Activated CD4-positive, alpha-beta memory T cell treated with anti-CD3 and anti-CD28 coated beads for 36 hours (primary cell): ENCODE results near the gene PPP6R2. TPM values are rescaled to one million over a fixed set of nuclear protein-coding genes. Genes with fewer than 3 reads are reported as not detected.

Experiments
- CTCF ChIA-PET: fragments of 350-600 bp; sonication (Branson Sonifier 250); formaldehyde crosslinking; loops from one replicate; lab custom pipeline; 2021; ENCODE audit warnings: antibody characterized with exemption, inconsistent platforms; lab: Charles Lee
- POLR2A ChIA-PET: fragments of 350-600 bp; sonication (Branson Sonifier 250); formaldehyde crosslinking; loops from one replicate; lab custom pipeline; 2021; ENCODE audit warnings: antibody characterized with exemption; lab: Charles Lee
- DNase-seq: peaks from one replicate; pipeline ENCODE4 v3.0.0-alpha.2; 2020
- H3K27ac Mint-ChIP-seq: one replicate; pipeline ENCODE4 v1.8.0; 2021; ENCODE audit warnings: mixed read lengths
- H3K27me3 Mint-ChIP-seq: one replicate; pipeline ENCODE4 v1.8.0; 2021; ENCODE audit warnings: mixed read lengths
- H3K36me3 Mint-ChIP-seq: one replicate; pipeline ENCODE4 v1.8.0; 2021; ENCODE audit warnings: mixed read lengths
- H3K4me1 Mint-ChIP-seq: one replicate; pipeline ENCODE4 v1.8.0; 2021; ENCODE audit warnings: low read depth, mixed read lengths
- H3K4me3 Mint-ChIP-seq: one replicate; pipeline ENCODE4 v1.8.0; 2021; ENCODE audit warnings: mild to moderate bottlenecking, mixed read lengths
- H3K9me3 Mint-ChIP-seq: one replicate; pipeline ENCODE4 v1.8.0; 2021; ENCODE audit warnings: mixed read lengths
- intact Hi-C: fragments of 100-400 bp; cut with micrococcal nuclease; formaldehyde crosslinking; loops from one replicate; pipeline ENCODE4 v1.15.1; 2023
- total RNA-seq, 2 experiments: library from RNA; stranded (reverse); gene quantifications; one replicate each; pipeline ENCODE4 v1.2.3, GENCODE V29; 2021

PPP6R2 gene
- total RNA-seq = 10 to 100 TPM; 41.2 to 41.7 TPM

DNA sequence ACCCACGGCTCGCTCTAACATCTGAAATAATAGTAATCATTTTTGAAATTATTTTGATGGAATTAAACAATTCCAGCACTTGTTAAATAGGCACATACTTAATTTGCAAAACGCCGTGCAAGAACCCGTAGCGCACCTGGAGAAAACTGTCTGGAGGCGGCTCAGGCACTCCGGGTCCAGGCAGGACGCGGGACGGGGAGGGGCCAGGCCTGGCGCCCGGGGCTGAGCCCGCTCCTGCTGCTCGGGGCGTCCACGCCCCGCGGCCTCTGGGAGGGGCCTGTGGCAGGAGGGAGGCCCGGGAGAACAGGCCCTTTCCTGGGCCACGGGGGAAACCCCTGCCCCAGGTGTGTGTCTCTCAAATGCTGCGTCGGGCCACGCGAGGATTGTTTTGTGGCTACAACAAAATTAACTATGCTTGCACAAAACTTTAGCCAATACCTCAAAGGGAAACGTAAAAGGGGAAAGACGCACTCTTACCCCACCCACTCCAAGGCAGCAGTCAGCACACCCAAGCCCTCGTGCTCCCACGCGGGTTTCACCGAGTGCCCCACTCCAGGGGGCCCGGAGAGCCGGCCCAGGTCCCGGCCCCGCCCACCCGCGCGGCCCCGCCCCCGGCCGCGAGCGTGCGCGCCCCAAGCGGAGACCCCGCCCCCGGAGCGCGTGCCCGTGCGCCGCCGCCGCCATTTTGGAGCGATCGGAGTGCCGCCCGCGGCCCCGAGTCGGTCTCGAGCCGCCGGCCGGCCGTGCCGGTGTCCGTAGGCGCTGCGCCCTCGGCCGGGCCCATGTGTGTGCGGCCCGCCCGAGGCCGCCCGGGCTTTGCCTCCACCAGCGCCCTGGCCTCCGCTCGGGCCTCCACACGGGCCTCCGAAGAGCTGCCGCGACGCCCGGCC, at the start of gene PPP6R2:
TSS of gene PPP6R2 (plus strand) at position 677 of the 890 bp plus-strand sequence. CDS start 50,582 bp downstream, outside the sequence.
- H3K4me1 Mint-ChIP-seq = peaks cover 10% of the 10 kb centered on the region
- CTCF ChIA-PET = interaction anchor here (0.6 to 2.7 kb wide), 18 partner anchors 10 to 354 kb away, joined by 3 to 34 read pairs (median 5); partner anchors contain the start of genes DENND6B, HDAC10, MAPK12 and TUBGCP6
- DNase-seq = peak; percentile 91
- no peaks in the 10 kb centered on the region for H3K27me3 Mint-ChIP-seq
- peak within 1 kb of the TSS; percentile 83 for H3K27ac Mint-ChIP-seq
- intact Hi-C loops = loop anchor here (1.0 to 5.0 kb wide), 6 partner anchors 14 to 278 kb away; partner anchors contain the start of genes MAPK11 and TUBGCP6
- POLR2A ChIA-PET = interaction anchor here (1.2 to 1.4 kb wide), 2 partner anchors 92 to 99 kb away, joined by 3 to 5 read pairs; partner anchors contain the start of genes HDAC10 and TUBGCP6
- peak within 1 kb of the TSS; percentile 72 for H3K4me3 Mint-ChIP-seq
- no peaks in the 10 kb centered on the region for H3K9me3 Mint-ChIP-seq
- H3K36me3 Mint-ChIP-seq = no peaks in the 10 kb centered on the region

DNA sequence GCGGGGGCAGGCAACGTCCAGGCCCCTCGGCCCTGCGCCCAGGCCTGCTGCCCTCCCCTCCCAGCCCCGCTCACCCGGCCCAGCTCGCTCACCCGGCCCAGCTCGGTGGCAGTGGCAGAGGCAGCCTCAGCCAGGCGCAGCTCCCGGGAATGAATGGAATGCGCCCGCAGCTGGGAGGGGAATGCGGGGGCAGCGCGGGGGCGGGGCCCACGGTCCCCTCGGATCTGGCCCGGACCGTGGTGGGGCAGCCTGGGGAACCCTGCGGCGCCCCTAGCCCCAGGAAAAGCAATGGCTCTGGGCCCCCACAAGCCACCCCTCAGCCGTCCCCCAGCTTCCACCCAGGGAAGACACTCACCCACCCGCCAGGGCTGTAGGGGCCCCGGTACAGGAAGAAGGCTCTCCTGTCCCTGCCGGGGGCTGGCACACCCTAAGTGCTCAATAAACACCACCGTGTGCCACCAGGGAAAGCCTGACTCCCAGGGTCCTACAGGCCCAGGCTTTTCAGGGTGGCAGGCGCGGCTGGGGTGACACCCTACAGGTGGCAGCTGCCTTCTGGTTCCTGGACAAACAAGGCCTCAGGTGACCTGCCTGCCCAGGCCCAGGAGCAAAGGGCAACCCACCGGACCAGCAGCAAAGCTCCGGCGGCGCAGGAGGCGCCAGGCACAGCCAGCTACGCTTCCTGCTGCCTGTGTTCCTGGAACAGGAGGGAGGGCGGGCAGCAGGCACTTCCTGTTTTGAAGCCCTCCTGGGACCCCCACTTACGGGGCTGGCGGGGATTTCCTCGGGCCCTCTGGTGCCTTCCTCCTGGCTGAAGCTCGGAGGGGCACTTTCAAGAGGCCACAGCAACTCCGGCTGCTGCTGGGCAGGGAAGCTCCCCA, 49.4 kb upstream of the PPP6R2 start:
- CTCF ChIA-PET = interaction anchor here (0.9 to 1.0 kb wide), 2 partner anchors 17 to 55 kb away, joined by 3 to 5 read pairs; no protein-coding TSS in a partner anchor
- Mint-ChIP-seq H3K9me3 (no peaks in the 10 kb centered on the region), H3K36me3 (no peaks in the 10 kb centered on the region), H3K27ac (no peak overlapping the region), H3K4me1 (peaks cover 3% of the 10 kb centered on the region), H3K27me3 (peaks cover 19% of the 10 kb centered on the region), H3K4me3 (no peak overlapping the region)
- intact Hi-C loops = no loop called here
- POLR2A ChIA-PET = no interaction called here
- no peak for DNase-seq

DNA sequence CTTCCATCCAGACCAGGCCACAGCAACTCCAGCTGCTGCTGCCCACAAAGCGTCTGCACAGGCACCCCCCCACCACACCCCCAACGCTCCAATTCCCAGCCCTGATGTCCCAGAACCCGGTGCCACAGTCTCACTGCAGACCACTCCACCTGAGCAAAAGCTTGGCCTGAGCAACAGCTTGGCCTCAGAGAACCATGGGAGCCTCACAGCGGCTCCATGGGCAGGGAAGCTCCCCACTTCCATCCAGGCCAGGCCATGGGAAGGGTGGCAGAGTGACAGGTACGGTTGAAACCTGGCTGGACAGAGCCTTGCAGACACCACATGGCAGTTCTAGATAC, 48.8 kb upstream of the PPP6R2 start:
- POLR2A ChIA-PET = no interaction called here
- intact Hi-C loops = no loop called here
- no peak for DNase-seq
- no peaks in the 10 kb centered on the region for H3K9me3 Mint-ChIP-seq
- CTCF ChIA-PET = interaction anchor here (0.9 to 1.0 kb wide), 2 partner anchors 17 to 55 kb away, joined by 3 to 5 read pairs; no protein-coding TSS in a partner anchor
- H3K27ac Mint-ChIP-seq = no peak overlapping the region
- H3K4me3 Mint-ChIP-seq = no peak overlapping the region
- no peaks in the 10 kb centered on the region for H3K36me3 Mint-ChIP-seq
- H3K27me3 Mint-ChIP-seq = peaks cover 19% of the 10 kb centered on the region
- H3K4me1 Mint-ChIP-seq = peaks cover 3% of the 10 kb centered on the region

DNA sequence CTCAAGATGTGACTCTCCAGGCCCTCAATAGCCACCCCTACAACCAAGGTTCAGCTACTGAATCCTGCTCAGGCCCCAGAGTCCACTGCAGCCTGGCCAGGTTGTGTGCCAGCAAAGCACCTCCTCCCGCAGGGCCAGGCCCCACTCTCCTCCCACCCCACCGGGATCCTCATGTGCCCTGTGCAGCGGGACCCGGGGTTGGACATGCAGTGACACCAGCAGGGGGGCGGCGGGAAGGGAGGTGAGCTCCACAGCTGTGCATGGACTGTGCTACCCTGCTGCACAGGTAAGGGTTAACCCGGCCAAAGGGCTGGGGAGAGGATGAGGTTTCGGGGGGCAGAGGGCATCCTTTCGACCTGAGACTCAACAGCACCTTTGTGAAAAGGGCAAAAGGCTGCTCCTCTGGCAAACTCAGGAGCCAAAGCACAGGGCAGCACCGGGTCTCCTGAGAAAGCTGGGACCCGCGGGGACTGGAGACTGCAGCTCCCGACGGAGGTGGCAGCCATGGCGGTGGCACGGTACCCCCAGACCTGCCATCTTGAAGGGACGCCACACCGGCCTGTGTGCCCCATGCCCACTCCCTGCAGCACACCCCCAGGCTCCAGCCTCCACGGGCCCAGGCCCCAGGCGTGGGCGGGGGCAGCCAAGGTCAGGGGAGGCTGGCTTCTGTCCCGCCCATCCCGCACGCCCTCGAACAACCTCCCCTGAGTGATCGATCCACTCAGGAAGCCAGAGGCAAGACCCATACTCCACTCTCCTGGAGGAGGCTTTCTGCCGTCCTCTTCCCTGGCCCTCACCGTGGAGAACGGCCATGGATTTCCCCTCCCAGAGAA, 46.3 kb upstream of the PPP6R2 start:
- Mint-ChIP-seq H3K27ac (no peak overlapping the region), H3K27me3 (peaks cover 10% of the 10 kb centered on the region), H3K36me3 (no peaks in the 10 kb centered on the region), H3K4me3 (no peak overlapping the region), H3K9me3 (no peaks in the 10 kb centered on the region), H3K4me1 (peaks cover 3% of the 10 kb centered on the region)
- ChIA-PET CTCF (interaction anchor here (0.8 kb wide), 1 partner anchor 31 kb away, joined by 3 read pairs; no protein-coding TSS in a partner anchor), POLR2A (no interaction called here)
- no peak for DNase-seq
- intact Hi-C loops = no loop called here

DNA sequence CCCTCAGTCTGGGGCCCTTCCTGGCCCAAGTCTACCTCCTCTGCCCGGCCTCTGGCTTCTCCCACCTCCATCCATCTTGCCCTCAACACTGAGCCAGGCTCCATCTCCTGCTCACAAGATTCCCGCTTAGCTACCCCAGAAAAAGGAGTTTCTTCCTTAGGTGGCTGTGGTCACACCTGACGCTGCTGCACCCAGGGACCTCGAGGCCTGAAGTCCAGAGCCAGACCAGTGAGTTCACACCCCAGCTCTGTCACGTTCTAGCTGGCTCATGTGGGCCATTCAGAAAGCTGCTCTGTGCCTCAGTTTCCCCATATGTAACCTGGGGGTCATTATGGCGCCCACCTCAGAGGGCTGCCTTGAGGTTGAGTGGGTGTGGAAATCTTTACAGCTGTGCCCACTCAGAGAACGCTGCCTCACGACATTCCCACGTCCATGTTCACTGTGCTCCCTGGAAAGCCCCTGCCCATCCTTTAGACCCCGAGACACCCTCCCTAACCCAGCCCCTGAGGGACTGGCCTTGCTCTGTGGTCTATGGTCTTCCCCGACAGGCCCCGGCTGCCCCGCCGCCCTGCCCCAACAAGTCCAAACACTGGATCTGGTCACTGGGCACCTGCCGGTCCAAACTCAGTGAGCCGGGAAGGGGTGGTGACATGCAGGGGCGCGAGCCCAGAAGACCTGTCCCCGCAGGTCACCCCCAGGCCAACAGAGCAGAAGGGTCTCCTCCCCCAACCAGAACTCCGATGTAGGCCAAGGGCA, 45.4 kb upstream of the PPP6R2 start:
- Mint-ChIP-seq H3K27me3 (peaks cover 7% of the 10 kb centered on the region), H3K9me3 (no peaks in the 10 kb centered on the region), H3K4me3 (no peak overlapping the region), H3K4me1 (peaks cover 1% of the 10 kb centered on the region), H3K36me3 (no peaks in the 10 kb centered on the region), H3K27ac (no peak overlapping the region)
- ChIA-PET POLR2A (no interaction called here), CTCF (no interaction called here)
- DNase-seq = no peak
- intact Hi-C loops = no loop called here

GRCh38 chr22:50298266-50298637, 44.9 kb upstream of the PPP6R2 start:
- POLR2A ChIA-PET = no interaction called here
- intact Hi-C loops = no loop called here
- Mint-ChIP-seq H3K36me3 (no peaks in the 10 kb centered on the region), H3K9me3 (no peaks in the 10 kb centered on the region), H3K4me3 (no peak overlapping the region), H3K27me3 (peaks cover 5% of the 10 kb centered on the region), H3K27ac (no peak overlapping the region), H3K4me1 (no peaks in the 10 kb centered on the region)
- CTCF ChIA-PET = no interaction called here
- no peak for DNase-seq

- Mint-ChIP-seq H3K4me3 (no peak overlapping the region), H3K27ac (no peak overlapping the region), H3K36me3 (no peaks in the 10 kb centered on the region), H3K4me1 (no peaks in the 10 kb centered on the region), H3K9me3 (no peaks in the 10 kb centered on the region), H3K27me3 (peaks cover 5% of the 10 kb centered on the region)
- CTCF ChIA-PET = interaction anchor here (1.6 kb wide), 1 partner anchor 23 kb away, joined by 8 read pairs; no protein-coding TSS in a partner anchor
- intact Hi-C loops = no loop called here
- POLR2A ChIA-PET = no interaction called here
- no peak for DNase-seq
Measured at GRCh38 chr22:50298937-50299784, 44.0 kb upstream of the PPP6R2 start.

DNA sequence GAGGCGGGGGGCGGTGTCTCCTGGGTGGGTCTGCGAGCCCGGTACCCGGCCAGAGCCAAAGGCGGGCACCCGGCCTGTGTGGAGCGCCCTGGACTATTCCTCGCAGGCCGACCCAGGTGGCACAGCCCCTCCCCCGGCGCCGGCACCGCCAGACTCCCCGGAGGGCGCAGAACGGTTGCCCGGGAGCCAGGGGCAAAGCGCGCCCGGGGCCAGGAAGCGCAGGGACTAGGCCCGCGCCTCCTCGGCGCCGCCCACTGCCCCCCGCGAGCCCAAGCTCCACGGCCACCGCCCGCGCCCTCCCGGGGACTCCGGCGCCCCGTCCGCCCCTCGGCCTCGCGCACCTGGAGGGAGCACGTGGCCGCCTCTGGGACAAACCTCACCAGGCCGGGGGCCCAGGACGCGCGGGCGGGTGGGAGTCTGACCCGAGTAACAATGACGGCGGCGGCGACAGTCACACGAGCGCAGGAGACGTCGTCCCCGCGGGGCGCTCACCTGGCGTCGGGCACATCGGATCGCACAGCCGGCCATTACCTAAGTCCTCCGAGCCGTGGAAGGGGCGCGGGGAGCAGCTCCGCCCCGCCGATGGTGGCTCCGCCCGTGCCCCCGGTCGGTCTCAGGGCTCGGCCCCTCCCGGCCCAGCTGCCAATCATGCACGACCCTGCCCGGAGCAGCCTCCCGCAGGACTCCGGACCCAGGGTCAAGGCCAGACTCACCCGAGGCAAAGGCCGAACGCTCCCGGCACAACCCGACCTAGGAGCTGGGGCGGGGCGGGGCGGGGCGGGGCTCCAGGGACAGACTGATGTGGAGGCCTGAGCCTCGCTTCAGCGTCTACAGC, 43.1 kb upstream of the PPP6R2 start:
- Mint-ChIP-seq H3K27me3 (peaks cover 7% of the 10 kb centered on the region), H3K27ac (no peak overlapping the region), H3K9me3 (no peaks in the 10 kb centered on the region), H3K4me1 (no peaks in the 10 kb centered on the region), H3K4me3 (no peak overlapping the region), H3K36me3 (no peaks in the 10 kb centered on the region)
- intact Hi-C loops = no loop called here
- CTCF ChIA-PET = interaction anchor here (1.6 kb wide), 1 partner anchor 23 kb away, joined by 8 read pairs; no protein-coding TSS in a partner anchor
- DNase-seq = no peak
- POLR2A ChIA-PET = no interaction called here

GRCh38 chr22:50300620-50301257, 42.4 kb upstream of the PPP6R2 start:
- H3K9me3 Mint-ChIP-seq = no peaks in the 10 kb centered on the region
- peaks cover 9% of the 10 kb centered on the region for H3K27me3 Mint-ChIP-seq
- intact Hi-C loops = no loop called here
- no peaks in the 10 kb centered on the region for H3K4me1 Mint-ChIP-seq
- H3K36me3 Mint-ChIP-seq = no peaks in the 10 kb centered on the region
- H3K4me3 Mint-ChIP-seq = no peak overlapping the region
- ChIA-PET CTCF (interaction anchor here (1.6 kb wide), 1 partner anchor 24 kb away, joined by 8 read pairs; no protein-coding TSS in a partner anchor), POLR2A (no interaction called here)
- H3K27ac Mint-ChIP-seq = no peak overlapping the region
- no peak for DNase-seq
